Activated CD8-positive, alpha-beta memory T cell treated with anti-CD3 and anti-CD28 coated beads for 48 hours (primary cell): ENCODE measurements around the gene ANKRD53.

Experiments used
- DNase-seq, 3 experiments: peaks; one replicate each; pipeline ENCODE4 v3.0.0-alpha.2; 2020; ENCODE audit warnings: low read depth in 2 of 3, low spot score in 2 of 3

ANKRD53 gene, protein sequence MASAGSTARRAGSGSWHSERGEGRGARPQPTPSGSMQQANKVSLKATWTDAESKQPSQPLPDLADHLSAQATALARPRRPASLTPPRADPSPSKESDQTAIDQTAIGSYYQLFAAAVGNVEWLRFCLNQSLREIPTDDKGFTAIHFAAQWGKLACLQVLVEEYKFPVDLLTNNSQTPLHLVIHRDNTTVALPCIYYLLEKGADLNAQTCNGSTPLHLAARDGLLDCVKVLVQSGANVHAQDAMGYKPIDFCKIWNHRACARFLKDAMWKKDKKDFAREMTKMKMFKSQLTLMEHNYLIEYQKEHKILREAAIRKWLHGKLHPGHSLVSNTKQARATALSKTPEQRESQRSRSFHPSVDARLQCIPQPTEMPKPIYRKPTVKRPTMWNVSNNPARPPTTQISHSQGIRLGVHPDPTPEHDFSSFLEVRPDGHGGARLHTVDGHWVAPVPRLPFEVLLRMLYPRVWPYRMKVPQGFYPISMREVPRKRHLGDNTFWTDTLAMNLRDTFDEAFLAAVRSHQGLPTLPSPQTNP

DNA sequence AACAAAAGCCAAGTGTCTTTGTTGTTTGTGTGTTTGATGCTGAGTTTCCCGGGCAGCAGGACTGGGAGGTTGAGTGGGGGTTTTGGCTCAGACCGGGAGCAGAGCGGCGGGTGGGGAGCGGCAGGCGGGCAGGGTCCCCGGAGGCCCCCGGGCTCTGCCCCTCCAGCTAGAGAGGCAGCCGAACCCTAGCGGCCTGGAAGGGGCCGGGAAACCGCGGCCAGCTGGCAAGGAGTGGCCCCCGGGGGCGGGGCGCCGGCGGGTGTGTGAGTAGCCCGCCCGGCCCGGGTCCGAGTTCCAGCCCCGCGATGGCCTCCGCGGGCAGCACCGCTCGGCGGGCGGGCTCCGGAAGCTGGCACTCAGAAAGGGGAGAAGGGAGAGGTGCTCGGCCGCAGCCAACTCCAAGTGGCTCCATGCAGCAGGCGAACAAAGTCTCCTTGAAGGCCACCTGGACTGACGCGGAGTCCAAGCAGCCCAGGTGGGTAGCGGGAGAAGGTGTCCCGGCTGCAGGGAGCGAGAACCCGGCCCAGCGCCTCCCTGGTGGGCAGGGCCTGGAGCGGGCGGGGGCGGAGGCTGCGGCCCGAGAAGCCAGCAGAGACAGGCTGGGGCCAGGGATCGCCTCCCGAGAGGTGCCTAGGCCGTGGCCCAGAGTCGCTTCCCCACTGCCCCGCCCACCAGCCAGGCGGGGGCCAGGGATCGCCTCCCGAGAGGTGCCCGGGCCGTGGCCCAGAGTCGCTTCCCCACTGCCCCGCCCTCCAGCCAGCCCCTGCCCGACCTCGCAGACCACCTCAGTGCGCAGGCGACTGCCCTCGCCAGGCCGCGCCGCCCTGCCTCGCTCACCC is at the start of gene ANKRD53:
TSS of gene ANKRD53 (plus strand) at position 290 of the 839 bp plus-strand sequence. CDS start at position 306, 16 bp downstream.
- DNase-seq, result no peak

DNA sequence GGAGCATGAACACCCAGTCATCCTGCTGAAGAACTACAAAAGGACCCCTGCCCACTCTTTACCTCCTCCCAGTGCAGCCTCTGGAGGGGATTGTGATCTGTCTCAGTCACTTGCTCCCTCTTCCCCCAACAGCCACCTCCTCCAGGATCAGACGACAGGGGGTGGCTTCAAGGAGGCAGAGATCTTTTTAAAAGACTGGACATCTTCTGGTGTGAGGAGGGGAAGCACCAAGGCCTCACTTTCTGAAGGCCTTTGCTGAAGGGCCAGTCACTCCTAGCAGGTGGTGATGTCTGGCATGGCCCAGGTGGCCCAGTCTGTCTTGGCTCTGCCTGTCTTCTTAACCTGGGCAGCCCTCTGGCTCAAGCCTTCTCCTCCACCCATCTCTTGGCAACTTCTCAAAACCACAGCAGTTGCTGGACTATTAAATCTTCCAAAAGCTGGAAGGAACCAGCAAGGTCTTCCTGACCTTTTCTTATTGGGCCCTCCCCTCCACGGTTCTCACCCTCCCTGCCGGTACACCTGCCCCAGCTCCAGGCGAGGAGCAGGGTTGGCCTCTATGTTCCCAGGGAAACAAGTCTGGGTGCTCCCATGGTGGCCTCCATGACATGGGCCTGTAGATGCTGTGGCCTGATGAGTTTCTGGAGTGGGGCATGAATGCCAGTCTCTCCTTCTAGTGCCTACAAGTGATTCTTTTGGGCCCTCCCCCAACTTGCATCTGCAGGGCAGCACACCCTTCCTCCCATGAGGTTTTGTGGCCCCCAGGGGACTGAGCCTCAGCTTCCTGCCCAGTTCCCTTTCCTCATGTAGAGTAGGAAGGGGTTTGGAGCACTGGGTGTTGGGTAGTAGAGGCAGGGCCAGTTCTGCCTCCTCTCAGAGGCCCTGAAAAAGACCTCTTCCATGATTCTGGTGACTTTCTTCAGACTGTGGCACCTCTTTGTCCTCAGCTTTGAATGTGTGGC is 47.8 kb upstream of the ANKRD53 start:
- no peak for DNase-seq

DNA sequence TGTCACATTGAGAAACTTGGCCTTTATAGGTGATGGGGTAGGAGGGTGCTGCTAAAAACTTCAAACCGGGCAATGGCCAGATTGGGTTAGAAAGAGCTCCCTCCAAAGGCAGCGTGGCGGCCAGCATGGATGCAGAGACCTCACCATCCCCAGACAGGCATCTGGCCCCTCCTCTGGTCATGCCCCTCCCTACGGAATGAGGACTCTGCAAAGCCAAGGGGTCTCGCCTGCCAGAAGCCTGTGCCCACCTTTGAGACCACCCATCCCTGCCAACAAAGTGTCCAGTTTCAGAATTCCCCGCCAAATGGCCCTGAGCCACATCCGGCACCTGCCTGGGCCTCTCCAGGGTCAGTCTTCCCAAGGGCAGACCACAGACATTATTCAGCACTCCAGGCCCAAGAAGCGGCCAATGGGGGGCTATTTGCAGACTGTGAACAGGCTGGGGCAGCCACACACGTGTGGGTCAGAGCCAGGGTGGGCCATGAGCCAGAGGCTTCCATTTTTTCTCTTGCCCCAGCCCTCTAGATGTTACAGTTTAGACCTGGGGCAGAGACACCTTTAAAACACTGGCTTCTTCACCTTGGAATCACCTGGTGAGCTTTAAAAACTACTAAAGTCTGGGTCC is 46.9 kb upstream of the ANKRD53 start:
- no peak for DNase-seq

DNA sequence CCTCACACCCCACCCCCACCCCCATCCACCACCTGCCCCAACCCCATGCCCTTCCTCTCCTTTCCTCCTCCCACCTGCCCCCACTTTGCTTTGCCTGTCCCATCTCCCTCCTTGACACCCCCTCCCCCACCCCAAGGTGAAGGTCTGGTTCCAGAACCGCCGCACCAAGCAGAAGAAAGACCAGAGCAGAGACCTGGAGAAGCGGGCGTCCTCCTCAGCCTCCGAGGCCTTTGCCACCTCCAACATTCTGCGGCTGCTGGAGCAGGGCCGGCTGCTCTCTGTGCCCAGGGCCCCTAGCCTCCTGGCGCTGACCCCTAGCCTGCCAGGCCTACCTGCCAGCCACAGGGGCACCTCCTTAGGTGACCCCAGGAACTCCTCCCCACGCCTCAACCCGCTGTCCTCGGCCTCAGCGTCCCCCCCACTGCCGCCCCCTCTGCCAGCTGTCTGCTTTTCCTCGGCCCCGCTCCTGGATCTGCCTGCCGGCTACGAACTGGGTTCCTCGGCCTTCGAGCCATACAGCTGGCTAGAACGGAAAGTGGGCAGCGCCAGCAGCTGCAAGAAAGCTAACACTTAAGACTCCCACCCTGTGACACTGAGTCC is 45.7 kb upstream of the ANKRD53 start:
- DNase-seq, result no peak

DNA sequence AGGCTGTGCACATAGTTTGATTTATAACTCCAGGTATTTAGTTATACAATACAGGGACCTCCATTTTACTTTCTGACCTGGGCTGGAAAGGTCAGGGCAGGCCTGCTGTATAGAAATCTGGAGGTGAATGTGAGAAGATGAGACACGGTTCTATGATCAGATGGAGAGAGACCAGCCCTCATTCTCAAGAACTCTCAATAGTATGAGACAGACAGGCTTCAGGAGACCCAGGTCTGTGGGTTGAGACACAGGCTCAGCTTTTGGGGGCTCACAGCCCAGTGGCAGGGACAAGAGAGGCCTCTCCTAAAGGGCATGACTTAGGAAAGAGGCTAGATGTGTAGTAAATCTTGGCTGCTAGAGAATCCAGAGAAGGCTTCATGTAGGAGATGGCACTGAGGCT is 43.4 kb upstream of the ANKRD53 start:
- no peak for DNase-seq

DNA sequence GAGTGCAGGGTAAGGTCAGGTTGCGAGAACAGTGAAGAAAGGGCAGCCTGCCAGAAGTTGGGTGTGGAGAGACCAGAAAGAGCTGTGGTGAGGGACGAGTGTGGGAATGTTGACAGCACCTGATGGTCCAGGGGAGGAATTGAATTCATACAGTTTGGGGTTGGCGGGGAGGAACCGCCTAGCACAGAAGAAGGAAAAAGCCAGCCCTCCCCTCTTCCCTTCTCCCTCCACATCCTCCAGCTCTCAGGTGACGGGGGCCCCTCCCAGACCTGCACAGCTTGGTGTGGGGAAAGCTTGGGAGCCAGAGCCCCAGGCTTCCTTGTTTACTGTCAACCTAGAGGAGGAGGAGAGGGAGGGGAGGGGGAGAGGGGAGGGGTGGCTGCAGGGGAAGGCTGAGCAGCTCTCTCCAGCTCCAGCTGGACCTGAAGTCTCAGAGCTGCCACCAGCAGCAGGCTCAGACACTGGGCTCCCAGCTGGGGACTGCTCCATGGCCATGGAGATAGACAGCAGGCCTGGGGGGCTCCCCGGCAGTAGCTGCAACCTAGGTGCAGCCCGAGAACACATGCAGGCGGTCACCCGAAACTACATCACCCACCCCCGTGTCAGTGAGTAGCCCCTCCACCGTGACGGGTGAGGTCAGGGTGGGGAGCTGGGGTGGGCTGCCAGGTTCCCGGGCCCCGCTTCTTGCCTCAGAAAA is 42.8 kb upstream of the ANKRD53 start, which contains the start of gene ATP6V1B1:
TSS of gene ATP6V1B1 (plus strand) at position 433 of the 697 bp plus-strand sequence. CDS start at position 488, 55 bp downstream.
- no peak for DNase-seq

DNA sequence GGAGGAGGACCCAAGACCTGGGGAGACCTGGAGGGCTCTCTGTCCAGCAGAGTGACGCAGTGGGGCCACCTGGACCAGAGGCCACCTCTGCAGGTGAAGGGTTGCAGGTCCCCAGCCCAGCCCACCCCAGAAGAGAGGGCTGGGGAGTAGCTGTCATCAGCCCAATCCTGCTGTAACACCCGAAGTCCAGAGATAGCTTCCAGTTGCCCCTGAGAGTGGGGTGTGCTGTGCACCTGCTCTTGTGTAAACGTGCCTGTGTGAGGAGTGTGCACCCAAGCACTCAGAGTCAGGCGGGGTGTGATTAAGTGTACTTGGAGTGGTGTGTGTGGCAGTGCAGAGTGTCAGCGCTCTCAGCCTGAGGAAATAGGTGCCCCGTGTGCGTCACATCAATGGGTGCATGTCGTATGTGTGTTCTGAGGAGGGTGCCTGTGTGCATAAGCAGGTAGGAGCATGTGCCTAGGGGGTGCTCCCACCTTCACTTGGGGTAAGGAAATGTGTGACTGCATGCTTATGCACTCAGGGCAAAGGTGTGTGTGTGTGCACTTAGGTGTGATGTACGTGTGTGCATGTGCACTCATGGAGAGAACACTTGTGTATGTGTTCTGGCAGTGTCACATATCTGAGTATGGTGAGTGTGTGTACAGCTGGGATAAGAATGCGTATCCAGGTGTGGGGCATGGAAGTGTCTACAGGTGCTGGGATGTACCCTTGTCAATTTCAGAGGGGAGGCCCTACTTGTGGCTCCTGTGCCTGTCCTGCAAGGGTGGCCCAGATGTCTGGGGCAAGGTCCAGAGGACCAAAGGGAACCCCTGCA is 42.1 kb upstream of the ANKRD53 start:
- DNase-seq, result no peak

DNA sequence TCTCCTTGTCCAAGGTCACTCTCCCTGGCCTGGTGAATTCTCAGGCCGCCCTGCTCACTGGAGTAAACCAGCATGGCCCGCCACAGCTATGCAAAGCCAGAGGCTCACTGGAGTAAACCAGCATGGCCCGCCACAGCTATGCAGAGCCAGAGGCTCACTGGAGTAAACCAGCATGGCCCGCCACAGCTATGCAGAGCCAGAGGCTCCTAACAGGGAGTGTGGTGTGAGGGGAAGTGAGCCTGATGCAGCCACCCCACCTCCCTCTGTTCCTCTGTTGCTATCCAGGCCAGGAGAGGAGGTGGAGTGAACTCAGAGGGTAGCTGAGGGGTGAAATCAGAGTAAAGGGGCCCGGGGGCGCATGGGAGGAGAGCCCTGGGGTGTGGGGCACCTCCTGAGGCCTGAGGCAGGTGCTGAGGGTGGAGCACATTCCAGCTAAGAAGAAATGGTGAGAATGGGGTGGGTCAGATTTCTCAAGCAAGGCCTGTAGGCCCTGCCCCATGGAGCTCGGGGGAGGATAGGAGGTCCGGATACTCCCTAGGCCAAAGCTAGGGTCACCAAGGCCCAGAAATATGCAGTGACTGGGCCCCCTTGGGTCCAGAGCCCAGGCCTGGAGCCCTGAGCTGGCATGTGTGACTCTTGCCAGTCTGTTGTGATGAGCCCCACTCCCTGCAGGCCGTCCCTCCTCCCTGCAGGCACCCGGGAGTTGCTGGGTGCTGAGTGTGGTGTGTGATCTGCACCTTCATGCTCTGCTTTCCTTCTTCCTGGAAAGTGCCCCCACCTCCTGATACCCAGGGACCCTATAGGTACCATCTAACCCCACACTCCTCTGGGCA is 41.2 kb upstream of the ANKRD53 start:
- DNase-seq, result no peak

DNA sequence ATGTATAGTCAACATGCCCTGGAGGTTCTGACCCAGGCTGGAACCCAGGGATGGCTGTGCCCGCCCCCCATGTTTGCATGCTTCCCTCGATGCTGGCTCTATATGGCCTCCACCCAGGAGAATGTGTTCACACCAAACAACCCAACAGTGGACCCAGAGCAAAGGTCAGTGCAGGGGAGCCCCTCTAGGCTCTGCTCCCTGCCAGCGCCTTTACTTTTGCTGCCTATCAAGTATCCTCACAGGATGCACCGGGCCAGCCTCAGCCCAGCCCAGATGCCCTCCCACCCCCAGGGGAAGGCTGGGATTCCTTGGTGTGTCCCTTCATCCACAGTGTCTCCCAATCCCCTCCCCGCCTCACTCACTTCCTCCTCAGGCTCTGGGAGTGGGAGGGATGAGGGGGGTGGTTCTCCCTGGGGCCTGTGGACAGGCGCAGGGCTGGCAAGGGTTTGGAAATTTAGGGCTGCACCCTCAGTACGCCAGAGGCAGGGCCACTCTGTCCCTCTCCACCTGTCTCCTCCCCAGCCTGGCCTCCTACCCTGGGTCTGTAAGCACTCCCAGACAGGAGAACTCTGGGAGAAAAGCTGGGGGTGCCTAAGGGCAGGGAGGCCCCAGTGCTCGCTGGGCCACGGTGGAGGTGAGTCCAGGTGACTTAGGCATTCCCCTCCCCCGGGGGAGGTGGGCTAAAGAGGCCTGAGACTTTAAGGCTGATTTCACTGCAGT is 40.4 kb upstream of the ANKRD53 start:
- no peak for DNase-seq

DNA sequence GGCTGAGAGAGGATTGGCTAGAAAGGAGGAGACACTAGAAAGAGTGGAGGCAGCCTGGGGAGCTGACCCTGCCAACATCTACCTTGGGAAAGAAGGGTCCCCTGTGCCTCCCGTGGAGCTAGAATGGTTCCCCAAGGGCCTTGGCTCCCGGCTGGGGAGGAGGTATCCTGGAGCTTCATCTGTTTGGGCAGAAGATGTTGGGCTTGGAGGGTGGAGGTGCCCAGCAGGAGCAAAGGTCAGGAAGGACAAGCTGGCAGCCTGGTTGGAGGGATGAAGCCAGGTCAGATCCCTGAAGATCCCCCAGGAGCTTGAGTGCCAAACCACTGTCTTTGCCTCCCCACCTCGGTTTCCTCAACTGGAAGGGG is 39.9 kb upstream of the ANKRD53 start:
- no peak for DNase-seq

DNA sequence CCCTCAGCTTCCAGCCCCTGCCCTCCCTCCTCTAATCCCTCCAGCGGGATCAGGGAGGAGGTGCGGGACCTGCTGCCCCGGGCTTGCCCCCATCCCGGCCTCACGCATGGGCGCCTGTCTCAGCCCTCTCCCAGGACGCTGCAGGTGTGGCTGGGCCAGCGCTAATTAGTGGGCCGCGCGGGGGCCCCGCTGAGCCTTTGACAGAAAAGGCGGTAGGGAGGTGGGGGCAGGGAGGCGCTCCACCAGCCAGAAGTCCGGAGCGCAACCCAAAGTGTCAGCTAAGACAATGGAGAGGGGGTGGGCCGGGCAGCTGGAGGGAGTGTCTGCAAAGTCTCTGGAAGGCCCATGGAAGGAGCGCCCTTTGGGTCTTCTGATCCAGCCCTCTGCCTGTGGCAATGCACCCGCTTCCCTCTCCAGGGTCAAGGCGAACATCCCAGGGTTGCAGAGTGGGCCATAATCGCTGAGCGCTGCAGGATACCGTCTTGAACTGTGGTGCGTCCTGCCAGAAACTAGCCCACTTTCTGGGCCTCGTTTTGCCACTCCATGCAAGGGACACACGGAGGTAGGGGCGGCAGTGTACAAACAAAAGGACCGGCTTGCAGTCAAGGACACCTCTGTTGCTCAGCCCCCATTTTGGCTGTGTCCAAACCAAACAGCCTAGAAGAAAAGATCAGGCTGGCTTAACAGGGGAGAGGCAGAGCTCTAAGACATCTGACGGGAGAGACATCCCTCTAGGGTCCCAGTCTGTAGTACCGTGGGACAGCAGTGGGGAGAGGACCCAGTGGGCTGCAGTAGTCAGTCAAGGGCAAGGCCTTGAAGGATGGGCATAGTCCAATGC is 39.2 kb upstream of the ANKRD53 start:
- no peak for DNase-seq

DNA sequence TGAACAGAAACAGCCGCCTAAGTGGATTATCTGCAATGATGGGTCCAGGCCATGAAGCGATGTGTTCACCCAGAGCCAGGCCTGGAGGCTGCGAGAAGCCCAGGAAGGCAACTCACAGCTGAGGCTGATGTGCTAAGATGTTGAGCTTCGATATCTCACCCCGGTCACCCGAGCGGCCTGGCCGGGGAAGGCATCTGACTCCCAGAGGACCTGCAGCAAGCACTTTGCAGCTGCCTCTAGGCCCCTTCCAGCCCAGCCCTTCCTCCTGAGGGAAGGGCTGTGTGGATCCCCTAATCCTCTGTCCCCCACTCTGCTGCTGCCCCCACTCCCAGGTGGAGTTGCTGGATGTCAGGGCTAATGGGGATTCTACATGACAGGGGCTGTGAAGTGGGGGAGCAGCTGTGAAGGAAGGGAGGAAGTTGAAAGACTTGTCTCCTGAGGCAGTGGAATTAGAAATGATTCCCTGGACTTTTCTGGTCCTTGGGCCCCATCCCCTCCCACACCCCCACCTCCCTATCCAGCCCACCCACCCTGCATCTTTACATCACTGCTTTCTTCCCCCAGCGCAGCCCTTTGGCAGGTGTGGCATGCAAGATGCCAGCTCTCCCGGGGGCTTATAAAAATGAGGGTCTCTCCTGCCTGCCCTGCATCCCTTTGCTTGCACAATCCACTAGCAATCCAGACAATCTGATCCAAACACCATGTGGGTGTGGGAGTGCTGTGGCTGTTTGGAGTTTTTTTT is 38.4 kb upstream of the ANKRD53 start:
- DNase-seq, result no peak

DNA sequence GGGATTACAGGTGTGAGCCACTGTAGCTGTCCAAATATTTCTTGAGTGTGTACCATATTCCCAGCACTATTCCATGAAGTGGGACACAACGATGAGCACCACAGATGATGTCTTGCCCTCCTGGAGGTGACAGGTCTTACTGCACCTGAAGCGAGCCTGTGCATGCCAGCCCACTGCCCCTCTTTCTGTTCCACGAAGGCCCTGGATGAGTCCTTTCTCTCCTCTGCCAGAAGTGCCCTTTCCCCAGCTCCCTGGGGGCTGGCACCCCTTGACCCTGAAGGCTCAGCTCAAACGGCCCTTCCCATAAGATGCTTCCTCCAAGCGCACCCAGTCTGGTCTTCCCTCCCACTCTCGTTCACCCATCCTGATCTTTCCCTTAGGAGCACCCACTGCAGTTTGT is 37.2 kb upstream of the ANKRD53 start:
- no peak for DNase-seq

DNA sequence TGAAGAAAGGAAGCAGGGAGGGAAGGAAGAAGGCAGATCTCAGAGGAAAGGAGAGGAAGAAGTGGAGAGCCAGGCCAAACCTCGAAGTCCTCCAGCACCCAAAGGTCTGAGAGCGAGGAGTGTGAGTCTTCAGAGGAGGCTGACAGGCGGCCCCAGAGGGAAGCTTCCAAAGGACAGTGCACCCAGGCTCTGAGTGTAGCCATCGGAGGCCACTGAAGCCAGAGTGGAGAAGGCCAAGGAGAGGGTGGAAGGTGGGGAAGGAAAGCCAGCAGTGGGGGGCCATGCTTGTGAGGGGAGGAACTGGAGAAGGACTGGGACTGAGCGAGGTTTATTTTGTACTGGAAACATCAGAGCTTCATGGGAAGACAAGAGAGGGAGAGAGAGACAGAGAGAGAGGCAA is 36.7 kb upstream of the ANKRD53 start:
- DNase-seq, result no peak

DNA sequence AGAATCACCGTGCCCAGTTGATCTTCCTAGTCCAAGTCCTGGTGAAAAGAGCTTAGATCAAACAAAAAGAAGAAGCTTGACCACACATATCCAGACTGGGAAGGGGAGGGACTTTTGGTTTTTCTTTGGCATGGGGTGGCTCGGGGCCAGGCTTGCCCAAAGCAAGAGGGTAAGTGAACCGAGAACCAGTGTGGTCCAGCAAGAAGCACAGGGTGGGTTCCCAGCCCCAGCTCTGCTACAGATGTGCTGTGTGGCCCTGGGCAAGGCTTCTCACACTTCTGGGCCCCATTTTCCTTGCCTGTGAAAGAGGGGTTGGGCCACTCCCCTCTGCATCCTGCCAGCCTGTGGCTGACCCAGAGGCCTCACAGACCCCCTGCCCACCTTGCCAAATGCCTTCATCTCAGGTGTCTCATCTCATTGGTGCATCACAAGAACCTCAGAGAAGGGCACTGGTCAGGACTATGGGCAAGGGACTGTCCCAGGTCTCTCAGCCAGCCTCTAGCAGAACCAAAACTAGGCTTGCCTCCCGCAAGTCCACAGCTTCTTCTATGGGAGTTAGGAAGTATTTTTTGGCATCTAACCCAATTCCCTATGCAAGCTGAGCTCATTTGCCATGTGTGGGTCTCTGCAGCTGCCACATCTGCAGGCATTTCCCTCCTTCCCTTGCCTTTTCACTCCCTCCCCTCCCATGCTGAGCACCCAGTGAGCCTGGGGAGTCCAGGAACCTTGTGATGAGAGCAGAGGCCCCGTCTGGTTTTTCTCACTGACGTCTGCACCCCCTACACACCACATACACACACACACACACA is 35.8 kb upstream of the ANKRD53 start:
- no peak for DNase-seq
